ENCODE measurements around the gene MAPKBP1. TPM values are rescaled to one million over a fixed set of nuclear protein-coding genes. Genes with fewer than 3 reads are reported as not detected.
"Not testable (repeated sequence)": the region's sequence is repeated elsewhere in the genome, so short reads cannot be mapped to it uniquely, and the experiment has no call there.

MAPKBP1 gene
- total RNA-seq, 4 donors from 2014 or later, result 35.3 to 64.4 (median 47.7) TPM

- WGBS, 2 donors, result 92 to 93% methylated on average over 4 of the region's 4 CpGs
- intact Hi-C loops (cut with DNase I; ENCODE audit: low total_unique reads), result no loop called here
- DNase-seq (ENCODE audit: low spot score in 2 of 2), result no peak
Observed at GRCh38 chr15:41735046-41735445, 39.2 kb upstream of the MAPKBP1 start.

GRCh38 chr15:41735492-41735891 is 38.8 kb upstream of the MAPKBP1 start:
- 90 to 94% methylated on average over 10 of the region's 10 CpGs for WGBS, 2 donors
- H3K4me3 ChIP-seq (ENCODE audit: low read depth, poor library complexity, severe bottlenecking); intact Hi-C loops (cut with DNase I; ENCODE audit: low total_unique reads); DNase-seq (ENCODE audit: low spot score in 2 of 2): not testable (repeated sequence)

More at GRCh38 chr15:41735046-41735445, 39.2 kb upstream of the MAPKBP1 start:
- no peak for TF ChIP-seq CTCF (IDR thresholded peaks at IDR 0.05)
- no peak for TF ChIP-seq POLR2A (IDR thresholded peaks at IDR 0.05)
- no peak overlapping the region for H3K4me3 ChIP-seq (ENCODE audit: low read depth, poor library complexity, severe bottlenecking)

- no peak overlapping the region for H3K4me3 ChIP-seq (ENCODE audit: low read depth, poor library complexity, severe bottlenecking)
- whole genome bisulfite sequencing, 2 donors, result 41 to 65% methylated on average over 1 of the region's 1 CpG
- intact Hi-C loops (cut with DNase I; ENCODE audit: low total_unique reads), result no loop called here
- DNase-seq (ENCODE audit: low spot score in 2 of 2), result no peak
- TF ChIP-seq POLR2A (IDR thresholded peaks at IDR 0.05) (no peak), CTCF (IDR thresholded peaks at IDR 0.05) (no peak)
Observed at GRCh38 chr15:41746802-41747201, 27.5 kb upstream of the MAPKBP1 start.

GRCh38 chr15:41756198-41756597 is 18.1 kb upstream of the MAPKBP1 start:
- WGBS, 2 donors, result 91% methylated on average over 2 of the region's 2 CpGs
- no peak overlapping the region for H3K4me3 ChIP-seq (ENCODE audit: low read depth, poor library complexity, severe bottlenecking)
- intact Hi-C loops (cut with DNase I; ENCODE audit: low total_unique reads), result no loop called here

GRCh38 chr15:41772720-41773331 is 1.5 kb upstream of the MAPKBP1 start:
- H3K4me3 ChIP-seq (ENCODE audit: low read depth, poor library complexity, severe bottlenecking), result no peak overlapping the region
- DNase-seq (ENCODE audit: low spot score in 2 of 2), result peak in 1 of 2 donors; percentile 57
- WGBS, 2 donors, result 32 to 36% methylated on average over 8 of the region's 8 CpGs
- intact Hi-C loops (cut with DNase I; ENCODE audit: low total_unique reads), result loop anchor here (5.0 kb wide), 1 partner anchor 39 kb away; no protein-coding TSS in a partner anchor
- TF ChIP-seq POLR2A (IDR thresholded peaks at IDR 0.05), result no peak
- TF ChIP-seq CTCF (IDR thresholded peaks at IDR 0.05), result peak in 1 of 3 donors; percentile 43

More at GRCh38 chr15:41756198-41756597, 18.1 kb upstream of the MAPKBP1 start:
- TF ChIP-seq CTCF (IDR thresholded peaks at IDR 0.05) (no peak), POLR2A (IDR thresholded peaks at IDR 0.05) (no peak)
- DNase-seq (ENCODE audit: low spot score in 2 of 2), result no peak

GRCh38 chr15:41773332-41773728 is 954 bp upstream of the MAPKBP1 start:
- intact Hi-C loops (cut with DNase I; ENCODE audit: low total_unique reads), result loop anchor here (5.0 kb wide), 1 partner anchor 39 kb away; no protein-coding TSS in a partner anchor
- no peak overlapping the region for H3K4me3 ChIP-seq (ENCODE audit: low read depth, poor library complexity, severe bottlenecking)
- no peak for DNase-seq (ENCODE audit: low spot score in 2 of 2)
- WGBS, 2 donors, result 32 to 44% methylated on average over 5 of the region's 5 CpGs
- TF ChIP-seq POLR2A (IDR thresholded peaks at IDR 0.05) (no peak), CTCF (IDR thresholded peaks at IDR 0.05) (no peak)
